Kidney capillary endothelial cell (primary cell): ENCODE measurements around the gene BANF1.
A peak's percentile ranks its signal among the peaks of the same experiment; 100 is the strongest.
"Not testable (repeated sequence)": the region's sequence is repeated elsewhere in the genome, so short reads cannot be mapped to it uniquely, and the experiment has no call there.

Source experiments
- DNase-seq: peaks from one replicate; pipeline ENCODE4 v3.0.0-alpha.2; 2018; ENCODE audit warnings: low spot score

BANF1 gene

GRCh38 chr11:65978391-65979238 is 23.7 kb upstream of the BANF1 start:
- DNase-seq: no peak

DNA sequence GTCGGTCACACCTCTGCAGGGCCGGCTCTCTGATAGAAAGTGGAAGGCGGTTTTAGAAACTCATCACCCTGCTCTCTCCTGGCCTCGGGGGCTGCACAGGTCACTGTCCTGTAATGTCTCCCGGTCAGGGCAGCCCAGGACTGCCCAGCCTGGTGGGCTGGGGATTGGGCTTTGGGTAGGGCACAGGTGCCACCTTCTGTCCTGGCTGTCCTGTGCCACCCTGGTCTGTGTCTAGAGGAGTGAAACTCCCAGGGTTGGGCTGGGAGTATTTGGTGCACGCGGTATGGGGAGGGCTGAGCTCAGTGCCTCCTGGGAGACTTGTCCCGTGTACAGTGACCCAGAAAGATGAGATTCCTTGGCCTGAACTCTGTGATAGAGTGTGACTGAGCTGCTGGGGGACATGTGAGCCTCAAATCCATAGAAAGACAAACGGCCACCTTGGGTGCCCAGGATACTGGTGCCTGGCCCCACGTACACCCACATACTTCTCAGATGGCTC is 23.0 kb upstream of the BANF1 start:
- DNase-seq: no peak

- no peak for DNase-seq
Observed at GRCh38 chr11:65981101-65981740, 21.1 kb upstream of the BANF1 start.

DNA sequence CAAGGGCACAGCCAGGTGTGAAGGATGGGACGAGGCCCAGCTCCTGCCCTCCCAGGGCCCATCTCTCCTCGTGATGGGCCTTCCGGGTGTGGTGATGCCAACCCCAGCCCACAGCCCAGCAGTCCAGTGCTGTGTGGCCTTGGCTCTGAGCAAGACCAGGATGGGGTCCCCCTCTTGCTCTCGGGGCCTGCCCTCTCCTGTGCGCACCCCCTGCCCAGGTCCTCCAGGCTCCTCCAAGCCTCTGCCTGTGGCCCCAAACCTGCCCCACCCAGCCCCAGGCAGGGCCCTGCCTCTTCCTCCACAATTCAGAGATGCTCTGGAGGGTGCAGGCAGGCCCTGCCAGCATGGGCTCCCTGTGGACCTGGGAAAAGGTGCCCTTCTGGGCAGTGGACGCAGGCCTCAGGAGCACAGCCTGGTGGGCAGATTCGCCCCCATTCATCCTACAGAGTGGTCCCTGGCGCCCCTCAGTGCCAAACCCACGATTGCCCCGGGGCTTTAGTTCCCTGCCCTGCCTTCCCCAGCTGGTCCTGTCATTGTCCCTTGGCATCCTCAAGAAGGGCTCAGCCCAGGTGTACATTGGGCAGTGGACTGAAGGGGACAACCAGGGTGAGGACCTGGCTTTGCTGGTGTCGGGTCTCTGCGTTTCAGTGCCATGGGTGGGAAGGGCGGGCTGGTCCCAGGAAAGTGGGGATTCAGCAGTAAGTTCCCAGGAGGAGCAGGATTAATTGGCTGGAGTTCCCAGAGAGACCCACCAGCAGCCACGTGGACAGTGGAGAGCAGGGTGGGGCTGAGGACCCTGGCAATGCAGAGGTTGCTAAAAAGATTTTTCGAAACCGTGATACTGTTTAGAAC is 20.1 kb upstream of the BANF1 start:
- DNase-seq: no peak

DNA sequence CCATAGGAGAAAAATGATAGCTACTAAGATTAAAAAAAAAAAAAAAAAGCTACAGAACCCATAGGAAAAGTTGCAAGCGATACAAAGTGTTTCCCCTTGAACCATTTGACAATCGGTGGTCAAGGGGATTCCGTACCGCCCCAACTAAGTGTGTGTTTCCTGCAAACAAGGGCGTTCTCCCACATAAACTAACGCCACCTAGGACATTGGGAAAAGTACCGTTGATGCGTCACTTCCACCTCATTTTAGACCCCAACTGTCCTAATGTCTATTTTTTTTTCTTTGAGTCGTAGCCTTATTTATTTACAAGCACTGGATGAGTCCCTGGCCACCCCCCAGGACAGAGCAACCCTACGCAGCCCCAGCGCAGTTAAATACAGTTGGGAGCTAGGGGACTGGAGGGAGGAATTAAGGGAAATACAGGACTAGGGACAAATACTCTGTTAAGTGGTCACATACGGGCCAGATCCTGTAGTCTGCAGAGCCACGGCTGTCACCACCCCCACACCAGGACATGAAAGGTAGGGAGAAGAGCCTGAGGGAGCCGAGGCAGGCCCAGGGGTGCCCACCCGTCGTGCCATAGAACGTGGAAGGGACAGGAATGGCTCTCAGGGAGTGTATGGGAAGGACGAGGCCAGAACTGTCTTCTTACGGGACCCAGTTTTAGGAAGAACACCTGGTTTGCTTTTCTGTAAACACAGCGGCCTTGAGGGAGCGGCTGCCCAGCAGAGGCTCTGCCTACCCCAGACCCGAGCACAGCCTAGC is 19.3 kb upstream of the BANF1 start:
- no peak for DNase-seq

- DNase-seq: no peak
Observed at GRCh38 chr11:65983589-65983987, 18.7 kb upstream of the BANF1 start.

DNA sequence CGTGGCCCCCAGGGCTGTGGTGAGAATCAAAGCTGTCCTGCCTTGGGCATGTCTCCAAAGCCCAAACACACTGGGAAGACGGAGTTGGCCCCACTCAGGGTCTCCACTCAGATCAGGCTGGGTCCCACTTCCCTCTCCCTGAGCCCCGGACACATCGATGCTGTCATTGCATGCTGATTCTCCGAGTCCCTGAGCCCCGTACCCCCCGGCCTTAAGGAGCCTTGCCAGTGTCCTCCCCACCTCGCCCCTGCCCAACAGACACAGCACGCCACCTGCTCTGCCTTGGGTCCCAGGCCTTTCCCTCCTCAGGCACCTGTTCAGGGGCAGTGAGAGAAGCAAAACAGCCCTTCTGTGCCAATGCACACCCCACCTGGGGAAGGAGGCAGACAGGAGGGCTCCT is 15.0 kb upstream of the BANF1 start:
- DNase-seq: no peak

- DNase-seq: peak; percentile 95
Observed at GRCh38 chr11:65988791-65989592, 13.3 kb upstream of the BANF1 start.

GRCh38 chr11:65992056-65992455 is 10.2 kb upstream of the BANF1 start:
- no peak for DNase-seq

GRCh38 chr11:65997286-65997685 is 5.0 kb upstream of the BANF1 start:
- no peak for DNase-seq

DNA sequence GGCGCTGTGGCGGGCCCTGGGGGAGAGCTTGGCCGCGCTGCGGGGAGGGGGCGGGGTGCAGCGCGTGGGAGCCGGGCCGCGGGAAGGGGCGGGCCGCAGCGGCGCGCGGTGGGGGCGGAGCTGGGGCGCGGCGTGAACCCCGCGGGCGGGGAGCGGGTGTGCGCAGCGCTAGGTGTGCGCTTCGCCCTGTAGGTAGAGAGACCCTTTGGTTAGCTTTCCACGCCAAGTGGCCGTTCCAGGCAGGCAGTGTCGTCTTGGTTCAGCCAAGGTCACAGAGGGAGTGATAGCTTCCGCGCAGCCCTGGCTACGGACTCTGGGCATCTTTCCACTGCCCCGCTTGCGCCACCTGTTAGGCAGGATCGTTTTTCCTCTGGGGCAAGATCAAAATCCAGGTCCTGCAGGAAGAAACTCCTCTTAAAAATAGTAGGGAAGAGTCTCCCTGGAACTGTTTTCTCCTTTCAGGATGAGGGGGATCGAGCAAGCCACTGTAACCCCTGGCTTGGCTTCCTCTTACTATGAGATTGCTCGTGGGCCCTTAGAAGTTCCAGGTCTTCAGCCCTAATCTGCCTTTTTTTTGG is 434 bp downstream of the BANF1 start:
- peak; percentile 16 for DNase-seq

GRCh38 chr11:66003291-66003690 is 988 bp downstream of the BANF1 start:
- no peak for DNase-seq

- no peak for DNase-seq
Observed at GRCh38 chr11:66004186-66004585, 1.9 kb downstream of the BANF1 start.

DNA sequence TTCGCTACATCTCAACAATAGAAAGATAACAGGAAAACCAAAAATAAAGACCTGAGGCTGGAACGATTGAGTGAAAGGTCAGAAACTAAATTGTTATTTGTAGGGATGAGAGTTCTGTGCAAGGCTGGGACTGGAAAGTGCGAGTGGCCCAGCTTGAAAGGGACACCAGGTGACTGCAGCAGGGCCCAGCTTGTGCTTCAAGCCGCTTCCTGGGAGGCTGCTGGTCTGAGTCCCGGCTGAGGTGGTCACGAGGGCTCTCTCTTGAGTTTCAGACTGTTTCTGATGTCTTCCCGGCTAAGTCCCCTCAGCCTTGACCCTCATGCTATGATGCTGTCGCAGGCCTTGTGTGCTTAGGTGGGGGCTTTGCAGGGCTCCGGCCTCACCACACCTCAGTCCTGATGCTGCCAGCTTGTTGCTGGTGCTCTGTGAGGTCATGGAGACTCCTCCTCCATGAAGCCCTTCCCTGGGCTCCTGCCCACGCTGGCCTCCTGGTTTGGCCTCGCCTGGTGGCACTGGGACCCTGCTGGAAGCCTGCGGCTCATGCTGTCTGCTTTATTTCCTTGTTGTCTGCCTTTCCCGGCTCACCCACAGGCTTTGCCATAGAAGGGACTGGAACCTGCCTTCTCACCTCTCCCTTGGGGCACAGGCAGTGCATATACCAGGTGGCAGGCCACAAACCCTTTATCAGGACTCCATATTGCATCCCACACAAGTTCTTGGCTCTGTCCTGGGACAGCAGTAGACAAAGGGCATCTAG is 4.0 kb downstream of the BANF1 start:
- no peak for DNase-seq

- no peak for DNase-seq
Observed at GRCh38 chr11:66006891-66007176, 4.5 kb downstream of the BANF1 start.

- DNase-seq: no peak
Observed at GRCh38 chr11:66007201-66007634, 4.9 kb downstream of the BANF1 start.

DNA sequence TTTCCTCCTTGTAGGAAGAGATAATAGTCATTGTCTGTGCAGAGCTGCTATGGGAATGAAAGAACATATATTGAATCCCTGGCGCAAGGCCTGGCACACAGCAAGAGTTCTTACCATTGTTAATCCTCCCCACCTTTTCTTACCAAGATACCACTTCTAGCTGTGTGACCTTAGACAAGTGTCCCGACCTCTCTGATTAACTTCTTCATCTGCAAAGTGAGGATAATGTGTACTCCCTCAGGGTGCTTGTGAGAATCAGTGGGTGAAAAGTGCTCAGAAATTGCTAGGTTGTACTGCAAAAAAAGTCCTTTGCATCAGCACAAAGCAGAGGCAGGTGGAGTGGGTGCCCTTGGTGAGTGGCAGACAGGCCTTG is 5.8 kb downstream of the BANF1 start:
- DNase-seq: no peak

- DNase-seq: no peak
Observed at GRCh38 chr11:66008468-66009101, 6.3 kb downstream of the BANF1 start.

DNA sequence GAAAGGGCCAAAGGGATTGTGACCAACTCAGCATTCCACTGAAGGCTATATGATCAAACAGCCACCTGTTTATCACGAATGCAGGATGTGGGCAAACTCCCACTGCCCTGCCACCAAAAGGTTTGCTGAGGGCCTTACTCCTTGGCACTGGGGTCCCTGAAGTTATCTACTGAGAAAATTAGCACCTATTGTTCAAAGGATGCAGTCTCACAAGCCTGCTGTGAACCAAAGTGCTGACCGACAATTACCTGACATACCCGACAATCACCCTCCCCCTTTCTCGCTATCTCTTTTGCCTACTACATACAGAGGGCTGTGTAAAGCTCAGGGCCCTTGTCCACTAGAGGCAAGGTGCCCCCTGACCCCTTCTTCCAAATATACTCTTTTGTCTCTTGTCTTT is 7.7 kb downstream of the BANF1 start:
- not testable (repeated sequence) for DNase-seq
